NCI-H2196 (cell line): Measurements from ENCODE around the gene RAB3IL1.

Experiments
- DNase-seq: peaks from one replicate; lab custom pipeline; 2025; ENCODE audit not compliant: unreplicated experiment; lab: John Stamatoyannopoulos, UW

Gene RAB3IL1

DNA sequence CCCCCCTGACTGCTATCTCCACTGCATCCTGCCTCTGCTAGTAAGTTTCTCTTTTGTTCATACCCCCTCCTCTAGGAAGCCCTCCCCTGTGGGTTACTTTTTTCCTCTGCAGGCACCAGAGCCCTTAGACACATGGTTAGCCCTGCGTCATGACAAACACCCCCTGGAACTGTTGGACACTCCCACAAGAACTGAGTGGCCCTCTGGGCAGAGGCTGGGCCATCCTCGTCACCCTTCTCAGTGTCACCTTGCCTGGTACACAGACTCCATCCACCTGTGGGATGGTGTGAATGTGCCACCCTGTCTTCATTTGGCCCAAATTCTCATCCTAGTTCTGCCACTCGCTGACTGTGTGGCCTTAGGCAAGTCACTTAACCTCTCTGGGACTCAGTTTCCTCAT is 4.1 kb upstream of the RAB3IL1 start:
- no peak for DNase-seq

DNA sequence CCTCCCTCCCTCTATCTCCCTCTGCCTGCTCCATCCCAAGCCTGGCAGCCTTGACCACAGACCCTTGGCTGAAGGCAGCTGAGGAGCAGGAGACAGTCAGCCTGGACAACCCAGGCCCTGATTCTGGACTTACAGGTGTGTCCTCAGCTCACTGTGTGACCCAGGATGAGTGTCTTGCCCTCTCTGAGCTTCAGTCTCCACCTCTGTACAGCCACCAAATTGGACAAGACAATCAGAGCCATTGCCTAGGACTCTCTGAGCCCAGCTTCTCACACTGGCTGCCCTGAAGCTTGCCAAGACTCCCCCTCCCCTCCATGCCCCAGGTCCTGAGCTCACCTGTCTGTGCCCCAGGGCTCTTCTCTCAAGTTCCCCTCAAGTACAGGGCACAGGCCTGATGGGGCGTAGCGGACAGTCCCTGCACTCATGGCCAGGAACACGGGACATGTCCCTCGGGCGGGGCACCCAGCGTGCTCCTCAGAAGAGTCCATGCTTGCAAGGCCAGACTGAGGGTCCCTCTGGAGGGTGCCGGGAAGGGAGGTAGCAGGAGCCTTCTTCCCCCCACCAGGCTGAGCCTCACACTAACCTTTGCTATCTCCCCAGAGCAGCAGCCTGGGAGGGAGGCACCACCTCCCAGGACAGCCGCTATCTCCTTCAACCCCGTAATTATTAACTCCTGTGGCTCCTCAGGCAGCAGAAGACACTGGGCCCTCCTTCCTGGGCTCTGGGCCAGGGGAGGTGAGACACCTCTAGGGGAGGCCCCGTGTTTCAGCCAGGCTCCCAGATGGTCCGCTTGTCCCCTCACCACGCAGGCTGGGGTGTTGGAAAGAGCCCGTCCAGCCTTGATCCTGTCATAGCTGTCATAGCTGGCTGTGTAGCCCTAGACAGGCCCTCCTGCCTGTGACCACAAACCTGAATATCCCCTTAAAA is 2.6 kb upstream of the RAB3IL1 start:
- no peak for DNase-seq

DNA sequence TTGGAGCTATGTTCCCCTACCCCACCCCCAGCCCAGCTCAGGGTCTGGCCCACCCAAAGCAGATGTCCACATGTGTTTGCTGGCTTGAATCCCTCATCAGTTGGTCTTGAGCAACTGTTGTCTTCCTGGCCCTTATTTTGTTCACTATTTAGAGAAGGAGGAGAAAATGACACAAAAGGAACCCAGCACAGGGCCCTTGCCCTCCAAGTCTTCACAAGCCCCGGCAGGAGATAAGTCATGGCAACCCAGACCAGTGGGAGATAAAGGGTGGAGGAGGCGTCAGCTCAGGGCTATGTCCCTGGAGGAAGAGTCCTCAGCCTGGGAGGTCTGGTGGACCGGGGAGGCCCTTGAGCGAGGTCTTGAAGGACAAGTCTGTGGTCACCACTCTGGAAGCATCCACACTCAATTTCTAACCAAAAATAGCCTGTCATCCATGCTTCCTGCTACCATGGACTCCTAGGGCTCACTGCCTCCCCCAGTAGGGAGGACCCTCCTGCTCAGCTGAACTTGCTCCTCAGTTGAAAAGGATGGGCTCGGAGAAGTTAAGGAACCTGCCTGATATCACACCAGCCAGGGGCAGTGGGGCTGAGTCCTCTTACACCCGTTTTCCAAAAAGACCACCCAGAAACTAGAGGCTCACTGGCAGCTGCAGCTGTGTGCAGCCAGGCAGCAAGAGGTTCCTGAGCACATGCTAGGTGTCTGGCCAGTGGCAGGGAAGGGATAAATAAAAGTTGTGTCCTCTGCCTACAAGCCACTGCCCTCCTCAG is 1.8 kb upstream of the RAB3IL1 start:
- DNase-seq: no peak

DNA sequence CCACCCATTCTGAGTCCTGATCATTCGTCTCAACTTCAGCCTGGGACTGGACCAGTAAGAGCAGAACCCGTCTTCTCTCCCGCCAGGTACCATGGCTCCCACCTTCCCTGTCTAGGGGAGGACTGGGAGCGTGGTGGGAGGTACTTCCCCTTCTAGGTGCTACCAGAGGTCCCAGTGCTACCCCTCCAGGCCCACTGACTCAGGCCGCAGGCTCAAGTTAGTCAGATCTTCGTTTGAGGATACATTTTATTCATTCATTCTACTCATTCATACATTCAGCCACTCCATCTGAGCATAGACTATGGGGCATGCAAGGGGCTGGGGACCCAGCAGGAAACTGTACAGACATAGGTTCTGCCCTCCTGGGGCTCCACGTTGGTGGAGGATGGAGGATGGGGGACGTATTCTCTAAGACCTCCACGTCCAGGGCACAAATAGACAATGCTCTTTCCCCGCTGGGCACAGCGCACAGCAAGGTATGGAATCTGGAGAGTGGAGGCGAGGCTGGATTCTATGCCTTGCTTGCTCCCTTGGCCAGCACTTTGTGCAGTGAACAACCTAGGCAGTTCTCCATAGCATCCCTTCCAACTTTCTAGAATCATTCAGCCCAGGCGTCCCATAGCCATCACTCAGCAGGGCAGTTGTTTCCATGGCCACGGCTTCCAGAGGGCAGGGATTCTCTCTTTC is 1.0 kb upstream of the RAB3IL1 start:
- no peak for DNase-seq

DNA sequence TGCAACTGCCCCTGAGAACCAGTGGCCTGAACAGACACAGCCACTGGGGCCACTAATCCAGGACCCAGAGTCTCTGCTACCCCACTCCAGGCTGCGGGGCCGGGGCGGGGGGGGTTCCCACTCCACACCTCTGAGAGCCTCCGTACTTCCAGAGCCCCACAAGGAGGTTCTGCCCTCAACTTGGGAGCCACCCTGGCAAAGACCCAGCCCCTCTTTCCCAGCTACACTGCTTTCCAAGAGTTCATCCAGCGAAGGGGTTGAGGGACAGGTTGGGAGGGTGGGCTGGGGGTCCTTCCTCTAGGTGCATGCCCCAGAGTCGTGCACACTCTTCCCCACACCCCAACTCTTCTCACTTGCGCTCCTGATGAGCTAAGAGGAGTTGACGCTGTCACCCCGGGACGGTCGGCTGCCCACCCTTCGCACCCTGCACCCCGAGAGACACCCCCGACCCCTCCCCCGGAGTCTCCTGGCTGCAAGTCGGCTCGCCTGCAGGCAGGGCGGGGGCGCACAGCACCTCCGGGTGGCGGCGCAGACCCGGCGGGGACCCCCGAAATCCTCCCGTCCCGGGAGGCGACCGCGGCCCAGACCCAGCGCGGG is 531 bp downstream of the RAB3IL1 start:
- DNase-seq: no peak

DNA sequence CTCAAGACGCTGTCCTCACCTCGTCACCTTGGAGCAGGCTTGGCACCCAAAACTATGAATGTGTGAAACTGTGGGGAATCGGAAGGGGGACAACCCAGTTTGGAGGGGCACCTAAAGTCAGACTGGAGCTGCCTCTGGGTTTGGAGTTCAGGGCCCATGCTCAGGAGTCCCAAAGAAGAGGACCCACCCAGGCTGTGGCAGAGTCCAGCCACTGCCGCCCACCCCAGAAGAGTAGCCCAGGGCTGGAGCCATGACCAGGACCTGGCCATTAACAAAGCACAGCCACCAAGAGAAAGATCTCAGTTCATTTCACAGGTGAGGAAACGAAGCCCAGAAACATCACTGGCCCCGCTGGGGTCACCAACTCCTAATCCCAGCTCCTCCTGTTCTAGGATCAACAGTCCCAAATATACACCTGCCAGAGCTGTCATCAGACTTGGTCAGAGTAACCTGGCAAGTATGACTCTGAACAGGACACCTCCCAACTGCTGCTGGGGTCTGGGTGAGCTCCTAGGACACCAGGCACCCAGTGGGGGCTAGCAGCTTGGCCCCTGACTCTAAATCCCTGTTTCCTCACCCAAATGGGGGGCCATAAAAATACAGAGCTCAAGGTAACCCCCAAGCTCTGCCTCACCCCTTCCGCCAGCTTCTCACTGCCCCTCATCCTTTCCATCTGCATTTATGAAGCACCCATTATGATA is 2.7 kb downstream of the RAB3IL1 start:
- DNase-seq: no peak

DNA sequence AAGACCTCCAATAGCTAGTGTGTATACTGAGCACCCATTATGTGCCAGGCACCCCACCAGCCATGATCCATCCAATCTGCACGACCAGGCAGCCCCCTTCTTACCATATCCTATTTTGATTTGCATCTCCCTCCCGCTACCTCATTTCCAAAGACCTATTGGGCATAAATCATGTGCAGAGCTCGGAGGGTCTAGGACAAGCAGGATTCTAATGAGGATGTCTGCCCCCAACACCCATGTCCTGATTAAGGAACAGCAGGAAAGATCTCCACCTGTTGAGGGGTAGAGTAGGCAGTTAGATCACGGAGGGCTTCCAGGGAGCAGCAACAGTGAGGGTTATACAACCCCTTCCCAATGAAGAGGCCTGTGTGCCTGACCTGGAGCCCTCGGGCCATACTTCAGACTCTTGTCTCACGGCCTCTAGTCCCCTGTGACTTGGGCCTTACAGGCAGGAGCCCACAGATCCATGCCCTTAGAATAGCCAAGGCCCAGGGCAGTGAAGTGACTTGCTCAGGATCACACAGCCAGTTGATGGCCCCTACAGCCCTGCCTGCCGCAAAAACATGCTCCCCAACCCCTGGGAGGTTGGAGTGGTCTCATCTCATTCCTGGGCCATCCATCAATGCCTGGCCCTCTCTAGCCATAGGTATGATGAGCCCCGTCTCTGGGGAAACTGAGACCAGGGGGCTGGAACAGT is 3.5 kb downstream of the RAB3IL1 start:
- no peak for DNase-seq

DNA sequence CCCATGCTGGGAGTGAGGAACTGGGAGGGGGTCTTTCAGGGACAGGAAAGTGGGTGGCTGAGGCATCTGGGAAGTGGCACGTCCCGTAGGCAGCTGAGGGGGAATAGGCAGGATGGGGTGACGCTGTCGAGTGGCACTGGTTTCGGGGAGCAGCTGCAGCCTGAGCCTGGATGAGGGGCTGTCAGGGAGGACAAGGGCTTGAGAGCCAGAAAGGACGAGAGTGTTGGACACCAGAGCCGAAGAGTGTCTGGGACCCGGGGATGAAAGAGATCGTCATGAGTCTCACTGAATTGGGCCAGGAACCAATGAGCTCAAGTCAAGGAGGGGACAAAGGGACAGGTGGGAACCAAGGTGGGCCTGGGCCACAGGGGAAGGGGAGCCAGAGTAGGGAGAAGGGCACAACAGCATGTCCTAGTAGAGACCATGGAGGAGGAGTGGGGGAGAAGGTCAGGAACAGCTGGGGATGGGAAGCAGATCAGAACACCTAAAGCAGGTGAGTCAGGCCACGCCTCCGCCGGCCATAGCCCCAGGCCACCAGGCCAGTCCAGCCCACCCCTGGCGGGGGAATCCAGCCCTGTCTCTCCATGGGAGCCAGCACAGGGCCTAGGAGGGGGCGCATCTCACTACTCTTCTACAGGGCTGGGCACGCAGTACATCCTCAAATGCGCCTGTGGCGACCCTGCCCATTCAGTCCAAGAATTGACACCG is 4.2 kb downstream of the RAB3IL1 start:
- DNase-seq: no peak

DNA sequence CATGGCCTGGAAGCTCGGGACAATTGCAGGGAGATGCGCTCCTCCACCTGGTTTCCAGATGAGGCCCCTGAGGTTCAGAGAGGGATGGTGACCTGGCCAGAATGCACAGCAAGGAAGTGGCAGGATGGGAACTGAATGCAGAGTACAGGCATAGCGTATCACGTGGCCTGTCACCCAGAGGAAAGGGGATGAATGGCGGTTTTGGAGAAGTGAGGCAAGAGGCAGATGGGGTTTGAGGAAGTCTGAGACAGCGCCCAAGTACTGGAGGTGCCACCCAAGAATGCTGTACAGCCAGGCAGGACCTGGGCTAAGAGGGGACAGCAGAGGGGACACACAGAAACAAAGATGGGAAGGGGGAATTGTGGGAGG is 4.9 kb downstream of the RAB3IL1 start:
- no peak for DNase-seq

DNA sequence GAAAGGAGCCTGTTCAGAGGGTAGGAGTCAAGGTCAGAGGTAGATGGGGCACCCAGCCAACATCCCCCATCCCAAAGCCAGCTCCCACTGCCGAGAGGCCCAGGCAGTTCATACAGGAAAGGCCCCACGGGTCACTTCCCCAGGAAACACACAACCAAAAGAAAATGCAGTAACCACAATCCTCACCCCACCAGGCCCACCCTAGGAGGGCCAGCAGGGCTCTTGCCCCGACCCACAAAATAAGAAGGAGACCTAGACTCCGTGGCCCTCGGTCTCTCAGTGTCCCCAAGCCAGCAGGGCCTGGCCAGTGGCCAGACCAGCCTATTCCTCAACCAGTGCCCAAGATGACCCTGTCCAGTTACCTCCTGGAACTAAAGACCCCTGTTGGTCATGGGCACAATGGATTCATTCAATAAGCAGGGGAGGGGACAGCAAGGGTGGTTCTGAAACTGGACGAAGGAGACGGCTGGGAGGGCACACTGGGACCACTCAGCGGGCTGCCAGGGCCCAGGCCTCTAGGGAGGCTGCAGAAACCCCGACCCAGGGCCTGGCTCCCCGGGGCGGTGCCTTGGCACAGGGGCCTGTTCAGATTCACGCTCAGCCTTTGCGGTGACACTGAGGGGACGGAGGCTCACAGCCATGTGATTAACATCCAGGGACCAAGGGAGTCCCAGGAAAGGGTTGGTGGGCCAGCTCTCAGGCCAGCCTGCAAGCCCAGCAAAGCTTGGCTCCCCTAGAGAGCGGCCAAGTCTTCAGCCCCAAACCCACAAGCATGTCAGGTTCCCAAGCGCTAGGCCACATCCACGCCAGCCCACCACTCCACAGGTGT is 5.5 kb downstream of the RAB3IL1 start:
- no peak for DNase-seq

DNA sequence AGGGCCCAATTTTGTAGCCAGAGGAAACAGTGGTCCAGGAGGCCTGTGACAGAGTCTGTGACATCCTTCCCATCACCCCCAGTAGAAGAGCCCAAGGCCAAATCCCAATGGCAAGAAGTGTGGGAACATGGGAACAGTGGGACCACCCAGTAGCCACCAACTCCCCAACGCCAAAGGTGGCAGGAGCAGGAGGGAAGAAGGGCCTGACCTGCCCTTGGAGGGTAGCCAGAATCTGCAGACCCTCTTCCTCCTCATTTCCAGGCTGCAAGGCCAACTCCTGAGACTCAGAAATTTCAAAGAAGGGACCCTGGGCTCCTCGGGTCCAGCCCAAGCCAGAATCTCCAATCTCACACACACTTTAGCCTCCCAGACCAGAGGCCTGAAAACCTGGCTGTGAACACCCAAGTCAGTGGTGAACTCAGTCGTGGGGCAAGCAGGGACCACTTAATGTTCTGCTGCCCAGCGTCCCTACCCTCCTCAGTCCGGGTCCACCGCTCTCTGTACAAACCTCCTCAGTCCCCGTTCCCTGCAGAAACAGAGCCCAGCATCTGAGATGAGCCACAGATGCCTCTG is 6.2 kb downstream of the RAB3IL1 start:
- DNase-seq: no peak

DNA sequence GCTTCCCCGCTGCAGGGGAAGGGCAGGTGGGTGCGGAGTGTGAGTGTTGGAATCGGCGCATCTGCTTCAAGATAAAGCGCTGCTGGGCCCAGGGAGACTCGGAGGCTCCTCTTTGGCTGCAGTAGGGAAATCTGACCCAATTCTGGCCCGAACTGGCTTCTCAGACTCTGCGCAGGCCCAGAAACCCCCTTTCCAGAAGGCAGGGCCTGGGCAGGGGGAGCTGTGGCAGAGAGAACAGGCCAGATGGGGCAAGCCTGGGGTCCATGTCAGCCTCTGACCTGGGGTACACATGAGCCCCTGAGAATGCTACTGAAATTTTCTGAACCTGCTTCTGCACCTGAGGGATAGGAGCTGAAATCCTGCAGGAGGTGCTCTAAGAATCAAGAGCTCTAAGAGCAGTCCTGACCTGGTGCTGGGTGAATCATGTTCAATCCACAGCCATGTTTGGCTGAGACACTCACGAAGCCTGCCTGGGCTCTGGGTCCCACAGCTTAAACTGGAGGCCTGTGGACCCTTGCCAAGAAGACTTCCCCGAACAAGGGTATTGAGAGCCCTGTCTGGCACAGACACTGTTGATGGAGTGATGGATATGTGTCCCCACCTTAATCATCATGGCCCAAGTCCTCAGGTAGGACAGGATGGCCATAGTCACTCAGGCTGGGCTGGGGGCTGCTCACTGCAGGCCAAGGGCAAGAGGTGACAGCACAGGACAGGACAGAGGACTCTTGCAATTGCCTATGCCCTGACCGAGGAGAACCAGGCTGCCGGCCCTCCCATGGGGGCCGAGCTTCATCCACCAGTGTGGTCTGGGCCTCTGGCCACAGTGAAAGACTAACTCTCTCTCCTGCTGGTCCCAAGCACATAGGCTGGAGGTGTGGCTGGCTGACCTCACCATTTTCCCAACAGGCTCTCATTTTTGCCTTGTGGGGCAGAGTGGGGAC is 6.9 kb downstream of the RAB3IL1 start:
- no peak for DNase-seq

DNA sequence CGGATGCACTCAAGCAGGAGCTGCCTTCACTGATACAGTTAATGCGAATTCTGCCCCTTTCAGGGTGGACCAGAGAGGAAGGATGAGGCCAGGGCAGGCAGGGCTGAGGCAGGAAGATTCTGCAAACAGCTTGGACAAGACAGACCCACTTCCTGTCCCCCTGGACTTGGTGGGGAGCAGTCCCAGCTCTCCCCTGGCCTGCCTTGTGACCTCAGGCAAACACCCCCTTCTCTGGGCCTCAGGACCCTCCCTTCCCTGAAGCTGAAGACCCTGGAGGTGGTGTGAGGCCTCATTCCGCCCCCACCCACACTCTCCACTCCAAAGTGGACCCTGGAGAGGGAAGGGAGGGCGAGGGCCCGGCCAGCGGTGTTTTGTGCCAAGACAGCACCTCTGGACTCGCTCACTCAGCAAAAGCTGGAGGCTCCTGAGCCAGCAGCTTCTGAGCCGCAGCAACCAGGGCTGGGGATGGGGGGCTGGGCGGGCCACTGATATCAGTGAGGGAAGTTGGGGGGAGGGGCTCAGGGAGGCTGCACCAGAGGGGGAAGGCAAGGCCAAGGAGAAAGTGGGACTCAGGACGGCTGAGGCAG is 8.5 kb downstream of the RAB3IL1 start:
- no peak for DNase-seq

DNA sequence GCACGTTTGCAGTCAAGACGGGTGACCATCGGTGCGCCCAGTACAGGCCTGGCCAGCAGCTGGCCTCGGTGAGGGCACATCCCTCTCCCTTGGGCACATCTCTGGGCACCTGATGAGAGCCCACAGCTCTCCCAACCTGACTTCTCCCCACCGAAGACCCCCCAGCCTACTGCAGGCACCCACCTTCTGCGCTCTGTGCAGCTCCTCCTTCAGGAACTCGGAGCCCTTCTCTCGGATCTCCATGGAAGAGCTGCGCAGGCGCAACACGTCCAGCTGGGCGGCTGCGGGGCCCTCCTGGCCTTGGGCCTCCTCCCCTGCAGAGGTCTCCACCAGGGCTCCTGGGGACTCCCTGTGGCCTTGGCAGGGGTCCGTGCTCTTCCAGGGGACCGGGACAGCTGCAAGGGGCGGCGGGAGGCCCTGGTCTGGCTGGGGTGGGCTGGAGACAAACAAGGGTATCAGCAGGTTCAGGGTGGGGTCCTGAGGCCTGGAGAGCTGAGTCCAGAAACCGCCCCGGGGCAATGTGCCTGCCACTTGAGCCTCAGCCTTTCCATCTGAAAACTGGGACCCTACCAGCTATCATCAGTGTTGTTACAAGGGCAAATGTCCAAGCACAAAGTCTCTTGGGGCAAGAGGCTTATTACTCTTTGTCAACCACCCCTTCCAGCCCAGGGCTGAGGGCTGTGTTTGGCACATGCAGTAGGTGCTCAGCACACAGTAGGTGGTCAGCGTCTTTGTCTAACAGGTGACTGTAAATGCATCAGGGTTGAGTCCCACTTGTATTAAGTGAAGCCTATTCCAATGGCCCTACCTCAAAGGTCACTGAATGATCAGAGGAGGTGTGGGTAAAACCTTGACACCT is 9.3 kb downstream of the RAB3IL1 start:
- DNase-seq: no peak

DNA sequence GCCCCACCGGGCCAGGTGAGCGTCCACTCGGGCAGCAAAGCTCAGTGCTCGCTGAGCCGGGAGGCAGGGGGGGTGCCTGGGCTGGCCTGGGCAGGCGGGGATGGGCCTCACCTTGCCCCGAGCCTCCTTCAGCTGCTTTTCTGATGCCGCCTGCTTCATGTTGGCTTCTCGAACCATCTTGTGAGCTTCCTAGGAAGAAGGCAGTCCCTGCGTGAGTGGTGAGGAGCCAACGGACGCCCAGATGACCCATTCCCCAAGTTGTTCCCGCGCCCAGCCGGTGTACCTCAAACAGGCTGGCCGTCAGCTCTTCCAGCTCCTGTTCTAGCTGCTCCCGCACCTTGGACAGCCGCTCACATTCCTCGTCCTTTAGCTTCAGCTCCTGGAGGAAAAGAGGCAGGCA is 10.1 kb downstream of the RAB3IL1 start:
- no peak for DNase-seq

DNA sequence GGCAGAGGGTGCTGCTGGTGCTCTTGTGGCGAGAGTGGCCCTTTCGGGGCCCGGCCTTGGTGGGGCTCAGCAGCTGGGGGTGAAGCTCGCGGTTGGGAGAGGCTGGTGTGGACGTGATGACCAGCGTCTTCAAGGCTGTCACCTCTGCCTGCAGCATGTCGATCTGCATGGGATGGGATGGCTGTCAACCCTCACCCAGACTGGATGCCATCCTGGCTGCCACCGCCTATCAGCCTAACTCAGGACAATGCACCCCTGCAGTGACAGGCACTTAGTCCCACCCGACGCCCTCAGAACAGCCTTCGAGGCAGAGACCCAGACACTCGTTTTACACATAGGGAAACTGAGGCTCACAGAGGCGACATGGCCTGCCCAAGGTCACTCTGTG is 10.8 kb downstream of the RAB3IL1 start:
- DNase-seq: no peak
